Ishikawa (cell line): ENCODE results near the gene MAD1L1.

Experiments used
- CEBPB ChIP-seq: IDR thresholded peaks from 2 replicates; pipeline ENCODE4 v1.6.1; 2012
- CREB1 ChIP-seq: IDR thresholded peaks from 2 replicates; pipeline ENCODE4 v1.6.1; 2012; ENCODE audit warnings: low read depth
- EGR1 ChIP-seq: IDR thresholded peaks from 2 replicates; pipeline ENCODE4 v1.6.1; 2012
- EP300 ChIP-seq: IDR thresholded peaks from 2 replicates; pipeline ENCODE4 v1.6.1; 2012; ENCODE audit warnings: borderline replicate concordance
- FOXM1 ChIP-seq: IDR thresholded peaks from 2 replicates; pipeline ENCODE4 v1.6.1; 2012; ENCODE audit warnings: low read depth, borderline replicate concordance
- MAX ChIP-seq: IDR thresholded peaks from 2 replicates; pipeline ENCODE4 v1.6.1; 2012
- NFIC ChIP-seq: IDR thresholded peaks from 2 replicates; pipeline ENCODE4 v1.6.1; 2012
- RAD21 ChIP-seq: IDR thresholded peaks from 2 replicates; pipeline ENCODE4 v1.6.1; 2012; ENCODE audit warnings: low read depth
- REST ChIP-seq: IDR thresholded peaks from 2 replicates; pipeline ENCODE4 v1.6.1; 2012; ENCODE audit warnings: low read depth, mild to moderate bottlenecking
- TAF1 ChIP-seq: IDR thresholded peaks from 2 replicates; pipeline ENCODE4 v1.6.1; 2012; ENCODE audit warnings: low read depth, mild to moderate bottlenecking
- TCF12 ChIP-seq: IDR thresholded peaks from 2 replicates; pipeline ENCODE4 v1.6.1; 2012; ENCODE audit warnings: low read depth
- TEAD4 ChIP-seq: IDR thresholded peaks from 2 replicates; pipeline ENCODE4 v1.6.1; 2012
- YY1 ChIP-seq: IDR thresholded peaks from 2 replicates; pipeline ENCODE4 v1.6.1; 2012; ENCODE audit warnings: low read depth
- ZBTB7A ChIP-seq: IDR thresholded peaks from 2 replicates; pipeline ENCODE4 v1.6.1; 2012; ENCODE audit warnings: low read depth
- TF ChIP-seq, protein P1 (sequence below): IDR thresholded peaks from 2 replicates; pipeline ENCODE4 v1.6.1; 2012

MAD1L1 gene

DNA sequence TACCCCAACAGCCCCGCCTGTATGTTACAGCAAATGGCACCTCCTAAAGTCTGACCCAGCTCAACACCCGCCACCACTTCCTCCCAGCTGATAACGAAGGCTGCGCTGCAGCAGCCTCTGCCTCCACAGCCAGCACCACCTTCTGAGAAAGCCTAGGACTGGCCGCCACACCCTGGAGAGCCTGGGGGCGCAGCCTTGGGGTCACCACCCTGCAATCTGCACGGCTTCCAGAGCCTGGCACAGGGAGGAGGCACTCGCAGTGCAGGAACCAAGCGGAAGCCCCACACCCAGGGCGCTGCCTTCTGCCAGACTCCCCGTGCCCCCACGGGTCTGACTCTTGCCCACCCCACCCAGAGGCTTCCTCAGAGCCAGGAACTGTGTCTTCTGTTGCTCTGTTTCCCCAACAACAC, 112.5 kb downstream of the MAD1L1 start:
- TF ChIP-seq YY1 (no peak), CREB1 (no peak), REST (no peak), MAX (no peak), CEBPB (no peak), ZBTB7A (no peak)
- TF ChIP-seq, protein P1, sequence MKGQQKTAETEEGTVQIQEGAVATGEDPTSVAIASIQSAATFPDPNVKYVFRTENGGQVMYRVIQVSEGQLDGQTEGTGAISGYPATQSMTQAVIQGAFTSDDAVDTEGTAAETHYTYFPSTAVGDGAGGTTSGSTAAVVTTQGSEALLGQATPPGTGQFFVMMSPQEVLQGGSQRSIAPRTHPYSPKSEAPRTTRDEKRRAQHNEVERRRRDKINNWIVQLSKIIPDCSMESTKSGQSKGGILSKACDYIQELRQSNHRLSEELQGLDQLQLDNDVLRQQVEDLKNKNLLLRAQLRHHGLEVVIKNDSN = no peak

GRCh38 chr7:2118630-2119190, 114.0 kb downstream of the MAD1L1 start:
- no peak for TF ChIP-seq ZBTB7A
- TF ChIP-seq TEAD4 = no peak
- no peak for TF ChIP-seq TCF12
- TF ChIP-seq YY1 = no peak
- TF ChIP-seq, protein P1 = no peak
- TF ChIP-seq EGR1 = no peak
- no peak for TF ChIP-seq RAD21
- TF ChIP-seq CEBPB = no peak
- no peak for TF ChIP-seq REST
- TF ChIP-seq MAX = no peak
- TF ChIP-seq FOXM1 = no peak
- no peak for TF ChIP-seq NFIC
- TF ChIP-seq TAF1 = no peak
- TF ChIP-seq CREB1 = no peak
- TF ChIP-seq EP300 = no peak

DNA sequence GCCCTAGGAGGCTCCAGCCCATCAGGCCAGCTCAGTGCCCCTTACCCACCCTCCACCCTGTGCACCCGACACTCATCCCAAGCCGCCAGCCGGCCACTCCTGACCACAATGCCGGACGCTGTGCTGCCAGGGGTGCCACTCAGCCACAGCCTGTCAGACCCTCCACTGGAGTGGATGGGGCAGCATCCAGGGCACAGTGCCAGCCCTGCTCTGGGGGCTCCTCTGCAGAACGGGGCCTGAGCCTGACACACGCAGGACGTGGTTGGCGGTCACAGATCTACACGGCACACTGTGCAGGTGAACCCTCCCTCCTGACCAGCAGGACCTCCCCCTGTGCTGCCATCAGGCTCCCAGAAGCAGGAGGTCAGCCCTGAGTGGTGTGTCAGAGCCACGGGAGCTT, 114.7 kb downstream of the MAD1L1 start:
- TF ChIP-seq CREB1 = no peak
- no peak for TF ChIP-seq FOXM1
- TF ChIP-seq, protein P1 = no peak
- no peak for TF ChIP-seq REST
- TF ChIP-seq NFIC = no peak
- no peak for TF ChIP-seq RAD21

DNA sequence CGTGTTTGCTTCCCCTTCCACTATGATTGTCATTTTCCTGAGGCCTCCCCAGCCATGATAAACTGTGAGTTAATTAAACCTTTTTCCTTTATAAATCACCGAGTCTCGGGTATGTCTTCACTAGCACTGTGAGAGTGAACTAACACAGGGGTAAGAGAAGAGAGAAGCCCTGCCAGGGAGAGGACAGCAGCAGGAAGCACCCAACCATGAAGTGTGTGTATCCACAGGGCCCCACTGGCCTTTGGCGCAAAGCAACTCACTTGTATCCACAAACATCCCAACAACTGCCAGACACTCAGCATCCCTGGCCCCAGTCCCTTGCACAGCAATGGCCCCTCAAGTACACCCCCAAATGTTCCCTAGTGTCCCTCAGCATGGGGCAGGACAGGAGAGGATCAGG, 115.1 kb downstream of the MAD1L1 start:
- TF ChIP-seq REST (no peak), MAX (no peak), EGR1 (no peak), TAF1 (no peak), CREB1 (no peak), EP300 (no peak)
